Activated CD8-positive, alpha-beta memory T cell treated with anti-CD3 and anti-CD28 coated beads for 48 hours (primary cell): ENCODE data around the gene PRR14L.
"Not testable (repeated sequence)": the region's sequence is repeated elsewhere in the genome, so short reads cannot be mapped to it uniquely, and the experiment has no call there.

Source experiments
- DNase-seq, 3 experiments: peaks; one replicate each; pipeline ENCODE4 v3.0.0-alpha.2; 2020; ENCODE audit warnings: low read depth in 2 of 3, low spot score in 2 of 3

PRR14L gene

DNA sequence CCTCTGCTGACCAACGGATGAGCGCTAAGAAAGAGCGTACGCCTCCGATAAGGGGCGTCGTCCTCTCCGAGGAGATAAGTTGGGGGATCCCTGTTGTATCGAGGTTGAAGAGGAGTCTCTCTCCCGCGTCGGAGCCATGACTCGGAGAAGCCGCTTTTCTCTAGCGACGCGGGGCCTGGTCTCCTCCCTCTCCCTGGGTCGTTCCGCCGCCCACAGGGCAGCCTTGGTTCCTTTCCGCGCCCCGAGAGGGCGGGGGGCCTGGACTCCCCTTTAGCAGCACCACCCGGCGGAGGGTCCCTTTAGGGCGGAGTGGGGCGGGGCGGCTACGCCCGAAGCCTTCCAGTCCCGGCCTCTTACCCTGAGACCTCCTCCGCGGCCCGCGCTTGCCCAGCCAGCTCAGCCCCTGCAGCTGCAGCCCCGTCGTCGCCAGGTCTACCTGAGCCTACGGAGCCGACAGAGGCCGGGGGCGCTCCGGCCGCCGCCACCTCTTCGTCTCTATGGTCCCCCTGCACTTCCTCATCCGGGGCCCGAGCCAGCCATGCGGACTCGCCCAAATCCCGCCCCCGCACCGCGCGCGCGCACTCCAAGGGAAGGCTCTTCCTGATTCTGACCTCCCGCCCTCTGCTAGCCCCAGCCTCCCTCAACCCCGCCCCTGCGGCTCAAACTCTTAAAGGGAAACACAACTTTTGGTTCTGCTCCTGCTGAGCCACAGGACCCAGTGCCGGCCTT is at the start of gene PRR14L:
Gene PRR14L (minus strand): TSS at position 497 of the 729 bp plus-strand sequence. CDS start 11,272 bp downstream, outside the sequence.
- peak; percentile 96 to 100 (median 100) for DNase-seq

DNA sequence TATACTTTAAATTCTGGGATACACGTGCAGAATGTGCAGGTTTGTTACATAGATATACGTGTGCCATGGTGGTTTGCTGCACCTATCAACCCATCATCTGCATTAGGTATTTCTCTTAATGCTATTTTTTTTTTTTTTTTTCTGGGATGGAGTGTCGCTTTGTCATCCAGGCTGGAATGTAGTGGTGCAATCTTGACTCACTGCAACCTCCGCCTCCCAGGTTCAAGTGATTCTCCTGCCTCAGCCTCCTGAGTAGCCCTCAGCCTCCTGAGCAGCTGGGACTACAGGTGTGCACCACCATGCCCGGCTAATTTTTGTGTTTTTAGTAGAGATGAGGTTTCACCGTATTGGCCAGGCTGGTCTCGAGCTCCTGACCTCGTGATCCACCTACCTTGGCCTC is 49.4 kb upstream of the PRR14L start:
- not testable (repeated sequence) for DNase-seq

DNA sequence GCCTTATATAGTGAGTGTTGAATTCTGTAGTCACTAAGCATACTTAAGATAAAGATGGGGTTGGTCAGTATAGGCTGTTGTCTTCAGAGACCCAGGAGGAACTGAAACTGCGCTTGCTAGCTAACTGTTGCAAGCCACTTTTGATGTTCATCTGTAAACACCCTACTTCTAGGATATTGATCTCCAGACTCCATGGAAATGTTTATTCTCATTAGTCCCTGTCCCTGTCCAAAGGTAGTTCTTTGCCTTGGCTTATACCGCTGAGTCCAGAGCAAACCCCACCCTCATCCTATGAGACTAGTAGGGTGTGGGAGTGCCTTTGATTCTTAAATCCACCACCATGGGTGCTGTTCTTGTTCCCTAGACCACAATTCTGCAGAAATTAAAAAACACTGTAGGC is 40.3 kb upstream of the PRR14L start:
- DNase-seq, result no peak

DNA sequence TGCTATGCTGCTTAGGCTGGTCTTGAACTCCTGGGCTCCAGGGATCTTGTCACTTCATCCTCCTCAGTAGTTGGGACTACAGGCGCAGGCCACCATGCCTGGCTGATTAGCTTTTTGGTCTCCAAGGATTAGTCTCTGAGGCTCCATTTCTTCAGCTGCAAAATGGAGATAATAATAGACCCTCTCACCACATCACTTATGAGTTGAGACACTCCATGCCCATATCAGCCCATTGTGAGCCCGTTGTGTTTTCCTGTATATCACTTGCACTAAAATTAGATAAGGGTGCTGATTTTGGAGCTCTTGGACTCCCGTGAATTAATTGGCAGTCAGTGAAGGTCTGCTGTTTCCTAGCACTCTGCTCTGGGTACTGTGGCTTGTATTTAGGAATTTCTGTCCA is 39.9 kb upstream of the PRR14L start:
- DNase-seq, result no peak

DNA sequence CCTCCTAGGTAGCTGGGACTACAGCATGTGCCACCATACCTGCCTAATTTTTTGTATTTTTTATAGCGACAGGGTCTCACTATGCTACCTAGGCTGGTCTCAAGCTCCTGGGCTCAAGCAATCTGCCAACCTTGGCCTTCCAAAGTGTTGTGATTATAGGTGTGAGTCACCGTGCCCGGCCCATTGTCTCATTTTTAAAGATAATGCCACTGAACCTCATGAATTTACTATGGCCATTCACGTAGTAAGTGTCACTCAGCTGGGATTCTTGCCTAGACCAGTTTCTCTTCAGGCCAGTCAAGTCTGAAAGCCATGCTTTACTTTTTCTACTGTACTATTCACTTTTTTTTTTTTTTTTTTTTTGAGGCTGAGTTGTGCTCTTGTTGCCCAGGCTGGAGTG is 26.3 kb upstream of the PRR14L start:
- no peak for DNase-seq

DNA sequence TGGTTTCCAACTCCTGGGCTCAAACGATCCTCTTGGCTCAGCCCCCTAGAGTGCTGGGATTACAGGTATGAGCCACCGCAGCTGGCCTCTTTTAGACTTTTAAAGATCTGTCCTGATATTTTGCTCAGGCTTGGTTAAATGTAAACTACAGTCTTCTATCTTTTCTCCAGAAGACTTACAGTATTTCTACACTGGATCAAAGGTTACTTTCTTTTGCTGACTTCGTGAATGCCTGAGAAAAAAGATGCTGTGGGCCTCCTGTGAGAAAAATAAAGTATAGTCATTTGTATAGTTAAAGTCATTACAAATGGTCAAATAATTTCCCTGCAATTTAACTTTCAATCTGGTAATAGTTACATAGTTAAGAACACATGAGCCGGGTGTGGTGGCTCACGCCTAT is 23.5 kb upstream of the PRR14L start:
- no peak for DNase-seq

DNA sequence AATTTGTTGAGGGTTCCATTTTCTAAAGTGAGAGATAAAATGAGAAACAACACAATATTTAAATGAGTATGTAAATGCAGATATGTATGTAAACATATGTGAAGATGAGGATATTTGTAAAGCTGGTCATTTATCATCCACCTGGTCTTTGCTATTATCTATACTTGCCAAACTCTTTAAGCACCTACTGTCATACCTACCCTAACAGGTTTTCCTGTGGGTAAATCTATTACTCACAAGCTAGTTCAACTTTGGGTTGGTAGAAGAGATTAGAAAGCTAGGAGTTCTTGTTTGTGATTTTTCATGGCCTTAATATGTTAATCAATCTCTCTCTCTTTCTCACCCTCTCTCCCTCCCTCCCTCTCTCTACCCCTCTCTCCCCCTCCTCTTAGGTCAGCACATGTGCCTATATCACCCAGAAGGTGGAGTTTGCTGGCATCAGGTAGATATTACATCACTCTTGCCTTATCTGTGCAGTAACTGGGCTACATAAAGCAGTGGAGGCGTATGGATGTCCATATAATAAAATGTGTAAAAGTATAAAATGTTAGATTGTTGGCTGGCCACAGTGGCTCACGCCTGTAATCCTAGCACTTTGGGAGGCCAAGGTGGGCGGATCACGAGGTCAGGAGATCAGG is 18.6 kb upstream of the PRR14L start:
- no peak for DNase-seq

DNA sequence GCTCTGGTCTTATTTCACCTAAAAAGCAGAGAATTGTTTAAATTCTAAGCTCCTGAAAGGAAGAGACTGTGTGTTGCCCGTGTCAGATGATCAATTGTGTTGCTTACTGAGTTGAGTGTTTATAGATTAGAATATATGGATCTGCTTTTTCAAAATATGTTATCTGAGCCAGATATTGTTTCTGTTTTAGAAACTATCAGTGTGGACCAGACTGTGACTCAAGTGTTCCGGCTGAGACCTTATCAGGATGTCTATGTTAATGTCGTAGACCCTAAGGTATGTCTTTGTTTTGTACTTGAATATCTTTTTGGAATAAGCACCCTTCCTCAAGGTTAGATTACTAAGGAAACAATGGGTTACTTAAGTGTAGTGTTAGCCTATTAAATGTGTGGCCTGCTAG is 14.9 kb upstream of the PRR14L start:
- DNase-seq, result no peak

DNA sequence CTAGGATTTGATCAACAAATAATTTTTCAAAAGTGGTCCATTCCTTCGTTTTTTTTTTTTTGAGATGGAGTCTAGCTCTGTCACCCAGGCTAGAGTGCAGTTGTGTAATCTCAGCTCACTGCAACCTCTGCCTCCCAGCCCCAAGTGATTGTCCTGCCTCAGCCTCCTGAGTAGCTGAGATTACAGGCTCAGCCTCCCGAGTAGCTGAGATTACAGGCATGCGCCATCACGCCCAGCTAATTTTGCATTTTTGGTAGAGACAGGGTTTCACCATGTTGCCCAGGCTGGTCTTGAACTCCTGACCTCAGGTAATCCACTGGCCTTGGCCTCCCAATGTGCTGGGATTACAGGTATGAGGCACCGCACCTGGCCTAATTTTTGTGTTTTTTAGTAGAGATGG is 8.9 kb upstream of the PRR14L start:
- not testable (repeated sequence) for DNase-seq

DNA sequence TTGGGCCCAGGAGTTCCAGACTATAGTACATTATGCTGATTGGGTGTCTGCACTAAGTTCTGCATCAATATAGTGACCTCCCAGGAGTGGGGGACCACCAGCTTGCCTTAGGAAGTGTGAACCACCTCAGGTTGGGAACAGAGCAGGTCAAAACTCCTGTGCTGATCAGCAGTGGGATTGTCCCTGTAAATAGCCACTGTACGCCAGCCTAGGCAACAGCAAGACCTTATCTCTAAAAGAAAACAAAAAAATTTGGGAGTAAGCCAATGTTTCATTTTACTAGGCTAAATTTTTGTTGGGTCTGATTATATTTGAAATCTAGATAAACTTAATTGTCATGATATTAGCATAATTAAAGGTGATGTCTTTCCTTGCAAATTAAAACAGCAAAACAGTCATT is 7.3 kb upstream of the PRR14L start:
- DNase-seq, result no peak

DNA sequence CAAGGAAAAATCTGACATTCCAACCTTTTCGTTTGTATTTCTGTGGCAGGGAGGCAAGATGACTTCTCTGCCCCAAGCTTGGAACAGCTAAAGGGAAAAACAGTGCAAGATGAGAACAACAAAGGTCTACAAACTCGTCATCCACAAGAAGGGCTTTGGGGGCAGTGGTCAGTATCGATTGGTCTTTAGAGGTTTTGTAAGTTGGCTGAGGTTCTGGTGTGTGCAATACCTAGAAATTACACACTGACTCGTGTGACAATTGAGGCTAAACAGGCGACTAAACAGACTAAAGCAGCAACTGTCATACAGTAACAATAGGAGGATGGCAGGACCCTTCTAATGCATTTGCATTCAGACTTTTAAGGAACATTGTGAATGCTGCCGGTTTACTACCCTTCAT is 4.9 kb upstream of the PRR14L start:
- DNase-seq, result no peak

DNA sequence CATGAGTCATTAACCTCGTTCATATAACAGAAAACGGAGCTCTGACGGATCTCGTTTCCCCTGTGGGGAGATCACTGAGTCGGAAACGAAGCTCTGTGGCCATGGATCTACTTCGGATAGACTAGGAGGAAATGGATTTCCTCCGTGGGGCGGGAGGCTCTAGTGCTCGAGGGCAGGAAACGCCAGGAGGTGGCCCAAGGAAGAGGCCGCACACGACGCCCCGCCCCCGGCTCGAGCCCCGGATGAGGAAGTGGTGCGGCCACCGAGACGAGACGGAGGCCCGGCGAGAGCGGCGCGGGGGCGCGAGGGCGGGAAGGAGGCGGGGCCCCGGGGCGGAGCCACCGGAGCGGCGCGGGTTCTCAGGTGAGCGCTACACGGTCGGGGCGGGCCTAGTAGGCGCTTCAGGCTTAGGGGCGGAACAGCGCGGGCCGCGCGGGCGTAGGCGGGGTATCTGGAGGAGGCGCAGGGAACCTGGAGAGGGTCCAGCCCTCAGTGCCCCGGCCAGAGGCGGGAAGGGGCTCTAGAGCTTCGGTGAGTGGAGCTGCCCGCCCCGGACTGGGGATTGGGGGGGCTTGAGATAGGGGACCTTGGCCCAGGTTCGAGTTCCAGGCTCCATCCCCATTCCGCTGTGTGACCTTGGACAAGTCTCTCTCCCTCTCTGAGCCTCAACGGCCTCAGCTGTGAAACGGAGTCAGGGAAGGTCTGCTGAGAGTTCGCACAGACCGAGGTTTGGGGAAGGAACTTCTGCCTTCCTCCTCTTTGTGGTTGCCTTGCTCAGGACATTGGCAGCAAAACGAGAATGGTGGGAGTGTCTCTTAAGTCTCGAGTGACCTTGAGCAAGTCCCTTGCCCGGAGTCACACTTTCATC is 3.9 kb upstream of the PRR14L start, which contains the start of gene DEPDC5:
Gene DEPDC5 (plus strand): TSS at position 386 of the 868 bp plus-strand sequence. CDS start 903 bp downstream, outside the sequence.
- peak; percentile 92 to 94 (median 93) for DNase-seq

DNA sequence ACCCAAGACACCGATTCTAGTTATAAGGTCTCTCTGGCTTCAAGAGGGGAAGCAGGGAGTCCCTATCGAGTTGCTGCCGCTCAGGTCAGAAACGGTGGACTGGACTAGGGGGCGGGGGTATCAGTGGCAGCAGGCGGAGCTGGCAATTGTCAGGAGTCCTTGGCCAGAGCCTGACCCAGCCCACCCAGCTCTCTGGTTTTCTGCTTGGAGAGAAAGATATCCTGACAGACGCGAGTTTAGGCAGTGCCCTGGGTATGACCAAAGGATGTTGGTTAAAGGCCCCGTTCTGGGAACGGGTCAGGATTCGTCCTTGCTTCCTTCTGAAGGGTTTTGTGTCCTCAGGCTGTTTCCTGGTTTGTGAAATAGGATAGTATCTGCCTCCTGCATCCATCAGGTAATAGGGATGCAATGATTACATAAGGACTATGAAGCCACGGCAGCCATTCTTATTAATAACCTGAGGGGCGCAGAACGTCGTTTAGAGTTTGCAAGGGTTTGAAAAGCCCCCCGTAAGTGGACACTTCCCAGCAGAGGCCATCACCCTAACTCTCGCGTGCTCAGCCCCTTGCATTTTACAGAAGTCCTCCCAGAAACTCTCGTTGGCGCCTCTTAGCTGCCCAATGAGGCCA is 3.2 kb upstream of the PRR14L start:
- DNase-seq, result peak in 1 of 3 experiments; percentile 29

DNA sequence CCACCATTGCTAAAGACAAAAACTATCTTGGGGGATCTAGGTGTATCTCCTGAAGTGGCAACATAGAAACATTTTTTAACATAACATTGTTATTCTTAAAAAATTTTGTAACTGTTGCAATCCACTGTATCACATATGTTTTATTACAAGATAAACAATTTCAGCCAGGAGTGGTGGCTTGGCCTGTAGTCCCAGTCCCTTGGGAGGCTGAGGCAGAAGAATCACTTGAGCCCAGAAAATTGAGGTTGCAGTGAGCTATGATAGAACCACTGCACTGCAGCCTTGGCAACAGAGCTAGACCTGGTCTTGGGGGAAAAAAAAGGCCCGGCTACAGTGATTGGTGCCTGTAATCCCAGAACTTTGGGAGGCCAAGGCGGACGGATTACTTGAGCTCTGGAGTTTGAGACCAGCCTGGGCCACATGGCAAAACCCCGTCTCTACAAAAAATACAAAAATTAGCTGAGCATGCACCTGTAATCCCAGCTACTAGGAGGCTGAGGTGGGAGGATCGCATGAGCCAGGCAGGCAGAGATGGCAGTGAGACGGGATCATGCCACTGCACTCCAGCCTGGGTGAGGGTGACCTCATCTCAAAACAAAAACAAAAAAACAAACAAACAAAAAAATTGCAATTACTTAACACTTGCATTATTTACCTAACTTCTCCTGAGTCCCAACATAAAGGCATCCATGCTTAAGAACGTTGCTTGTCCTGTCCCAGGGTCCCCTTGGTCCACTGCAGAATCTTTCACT is 2.3 kb upstream of the PRR14L start:
- DNase-seq, result no peak

DNA sequence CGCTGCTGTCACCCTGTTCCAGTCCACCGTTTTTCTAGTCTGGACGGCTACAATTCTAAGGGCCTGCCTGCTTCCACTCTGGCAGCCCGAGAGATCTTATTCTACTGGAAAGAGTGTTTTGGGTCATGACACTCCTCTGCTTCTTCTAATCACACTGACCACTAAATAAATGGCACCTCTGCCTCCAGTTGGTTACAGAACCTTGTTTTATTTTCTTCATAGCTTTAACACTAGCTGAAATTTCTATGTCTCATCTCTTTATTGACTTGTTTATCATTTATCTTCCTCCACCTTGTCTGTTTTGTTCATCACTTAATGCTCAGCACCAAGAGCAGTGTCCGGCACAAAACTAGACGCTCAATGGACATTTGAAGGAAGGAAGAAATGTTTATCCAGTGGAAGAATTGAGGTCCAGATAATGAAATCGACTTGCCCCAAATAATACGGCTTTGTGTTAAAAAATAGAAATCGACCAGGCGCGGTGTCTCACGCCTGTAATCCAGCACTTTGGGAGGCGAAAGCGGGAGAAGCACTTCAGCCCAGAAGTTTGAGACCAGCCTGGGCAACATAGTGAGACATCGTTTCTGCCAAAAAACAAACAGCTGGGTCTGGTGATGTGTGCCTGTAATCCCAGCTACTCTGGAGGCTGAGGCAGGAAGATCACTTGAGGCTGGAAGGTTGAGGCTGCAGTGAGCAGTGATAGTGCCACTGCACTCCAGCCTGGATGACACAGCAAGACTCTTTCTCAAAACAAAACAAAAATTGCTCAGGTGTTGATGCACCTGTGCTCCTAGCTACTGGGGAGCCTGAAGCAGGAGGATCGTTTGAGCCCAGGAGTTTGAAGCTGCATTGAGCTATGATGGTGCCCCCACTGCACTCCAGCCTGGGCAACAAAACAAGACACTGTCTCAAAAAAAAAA is 693 bp upstream of the PRR14L start:
- DNase-seq, result no peak

DNA sequence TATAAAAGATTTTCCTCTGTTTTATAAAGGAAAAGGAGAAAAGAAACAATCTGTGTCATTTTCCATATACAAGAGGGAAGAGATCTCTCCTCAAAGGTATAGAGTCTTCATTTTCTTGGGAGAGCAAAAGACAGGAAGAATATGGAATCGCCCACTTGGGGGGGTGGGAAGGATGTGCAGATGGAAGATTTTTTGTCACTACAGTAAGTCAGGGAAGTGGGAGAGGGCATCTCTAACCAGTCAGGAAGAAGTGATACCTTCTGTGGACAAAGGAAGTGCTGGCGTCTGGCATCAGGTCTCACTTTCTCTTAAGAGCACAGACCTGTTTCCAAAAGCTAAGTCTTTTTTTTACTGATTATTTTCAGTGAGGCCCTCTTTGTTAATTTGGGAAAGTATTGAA is 1.4 kb downstream of the PRR14L start:
- DNase-seq, result no peak

DNA sequence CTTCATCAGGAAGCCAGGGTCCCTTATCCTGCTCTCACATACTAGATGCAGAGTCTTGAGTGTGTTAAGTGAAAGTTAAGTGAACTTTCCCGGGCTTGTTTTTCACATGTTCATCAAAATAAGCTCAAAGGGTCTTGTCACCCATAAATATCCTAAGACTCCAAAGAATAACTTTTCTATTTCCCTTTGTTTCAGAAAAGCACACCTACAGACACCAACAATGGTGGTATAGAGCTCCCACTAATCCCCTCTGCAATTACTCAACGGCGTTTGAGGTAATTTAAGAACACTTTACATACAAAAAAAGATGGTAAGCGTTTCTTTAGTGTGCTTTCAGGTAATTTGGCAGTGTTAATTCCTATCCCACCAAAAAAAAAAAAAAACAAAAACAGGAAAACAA is 2.5 kb downstream of the PRR14L start:
- DNase-seq, result no peak

DNA sequence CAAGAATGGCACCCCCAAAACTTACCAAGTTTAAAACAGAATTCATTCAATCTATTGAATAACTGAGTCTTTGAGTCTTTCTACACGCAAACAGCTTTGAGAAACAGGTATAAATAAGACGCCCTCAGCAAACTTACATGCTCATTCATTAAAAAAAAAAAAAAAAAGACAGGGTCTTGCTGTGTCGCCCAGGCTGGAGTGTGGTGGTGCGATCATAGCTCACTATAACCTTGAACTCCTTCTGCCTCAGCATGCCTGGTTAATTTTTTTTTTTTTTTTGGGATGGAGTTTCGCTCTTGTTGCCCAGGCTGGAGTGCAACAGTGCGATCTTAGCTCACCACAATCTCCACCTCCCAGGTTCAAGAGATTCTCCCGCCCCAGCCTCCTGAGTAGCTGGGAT is 6.1 kb downstream of the PRR14L start:
- DNase-seq, result no peak

DNA sequence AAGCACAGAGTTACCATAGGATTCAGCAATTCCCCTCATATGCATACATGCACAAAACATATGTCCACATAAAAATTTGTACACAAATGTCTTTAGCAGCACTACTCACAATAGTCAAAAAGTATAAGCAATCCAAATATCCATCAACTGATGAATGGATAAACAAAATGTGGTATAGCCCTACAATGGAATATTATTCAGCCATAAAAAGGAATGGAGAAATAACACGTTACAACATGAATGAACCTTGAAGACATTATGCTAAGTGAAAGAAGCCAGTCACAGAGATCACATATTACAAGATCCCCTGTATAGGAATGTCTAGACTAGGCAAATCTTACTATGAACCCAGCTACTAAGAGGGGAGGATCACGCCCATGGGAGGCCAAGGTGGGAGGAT is 7.2 kb downstream of the PRR14L start:
- no peak for DNase-seq

DNA sequence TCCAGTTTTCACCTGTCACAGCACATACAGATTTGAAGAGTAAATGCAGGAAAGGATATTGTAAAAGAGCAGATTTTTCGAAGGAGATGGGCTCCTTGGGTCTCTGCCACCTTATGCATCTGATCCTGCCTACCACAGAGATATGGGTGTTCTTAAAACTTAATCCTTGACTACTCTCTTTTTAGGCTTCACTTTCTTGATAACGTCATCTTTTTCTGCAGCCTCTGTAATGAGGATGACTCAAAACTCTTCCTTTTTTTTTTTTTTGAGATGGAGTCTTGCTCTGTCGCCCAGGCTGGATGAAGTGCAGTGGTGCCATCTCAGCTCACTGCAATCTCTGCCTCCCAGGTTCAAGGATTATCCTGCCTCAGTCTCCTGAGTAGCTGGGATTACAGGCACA is 7.8 kb downstream of the PRR14L start:
- DNase-seq, result no peak
